ENCODE results near the gene ZSCAN16.

GRCh38 chr6:28136585-28137504 lies 12.4 kb downstream of the ZSCAN16 start:
- TF ChIP-seq CTCF (IDR thresholded peaks at IDR 0.05) = no peak
- no peak for TF ChIP-seq POLR2A (IDR thresholded peaks at IDR 0.05)

Measured in Peyer's patch (tissue), 4 donors.